Osteocyte (in vitro differentiated cells): ENCODE data around the gene MPG. TPM values are rescaled to one million over a fixed set of nuclear protein-coding genes. Genes with fewer than 3 reads are reported as not detected.
A peak's percentile ranks its signal among the peaks of the same experiment; 100 is the strongest.

Experiments used
- DNase-seq: peaks from one replicate; pipeline ENCODE4 v3.0.0; 2021; ENCODE audit warnings: mixed read lengths; ENCODE audit not compliant: unreplicated experiment; ENCODE audit errors: extremely low spot score
- H3K27ac Mint-ChIP-seq: one replicate; pipeline ENCODE4 v1.8.0; 2021; ENCODE audit warnings: mild to moderate bottlenecking, mixed read lengths; ENCODE audit not compliant: unreplicated experiment
- H3K27me3 Mint-ChIP-seq: one replicate; pipeline ENCODE4 v1.8.0; 2021; ENCODE audit warnings: mixed read lengths; ENCODE audit not compliant: unreplicated experiment
- H3K36me3 Mint-ChIP-seq: one replicate; pipeline ENCODE4 v1.8.0; 2021; ENCODE audit warnings: mixed read lengths; ENCODE audit not compliant: unreplicated experiment
- H3K4me1 Mint-ChIP-seq: one replicate; pipeline ENCODE4 v1.8.0; 2021; ENCODE audit warnings: mixed read lengths; ENCODE audit not compliant: unreplicated experiment
- H3K4me3 Mint-ChIP-seq: one replicate; pipeline ENCODE4 v1.8.0; 2021; ENCODE audit warnings: mild to moderate bottlenecking, moderate library complexity, mixed read lengths; ENCODE audit not compliant: unreplicated experiment
- H3K9me3 Mint-ChIP-seq: one replicate; pipeline ENCODE4 v1.8.0; 2021; ENCODE audit warnings: mixed read lengths; ENCODE audit not compliant: unreplicated experiment
- CTCF ChIP-seq: fragments of 200-600 bp; sonication (generic); IDR thresholded peaks from 2 replicates; pipeline ENCODE4 v1.5.0; 2021; ENCODE audit warnings: antibody characterized with exemption, mild to moderate bottlenecking, moderate library complexity
- total RNA-seq: library from RNA; stranded (reverse); gene quantifications from 2 replicates; pipeline ENCODE4 v1.2.1, GENCODE V29; 2021

The MPG gene
- total RNA-seq, 1 donor from 2014 or later: 71.6 TPM

- TF ChIP-seq CTCF: no peak
- peaks cover 18% of the 10 kb centered on the region for H3K4me1 Mint-ChIP-seq
Measured at GRCh38 chr16:53346-54236, 24.4 kb upstream of the MPG start, which contains the start of the genes POLR3K and SNRNP25. TSS of gene POLR3K (minus strand) at chr16:53608. CDS start at chr16:53586, 22 bp downstream. TSS of gene SNRNP25 (plus strand) at chr16:53828. CDS start at chr16:54017, 189 bp downstream.

GRCh38 chr16:54237-54581, 23.8 kb upstream of the MPG start:
- no peak for DNase-seq
- no peak for TF ChIP-seq CTCF
- Mint-ChIP-seq H3K36me3 (peaks cover 17% of the 10 kb centered on the region), H3K4me3 (peak overlapping the region; percentile 97), H3K27me3 (no peaks in the 10 kb centered on the region), H3K9me3 (no peaks in the 10 kb centered on the region), H3K4me1 (peaks cover 18% of the 10 kb centered on the region), H3K27ac (peak overlapping the region; percentile 14)

More at GRCh38 chr16:53346-54236, 24.4 kb upstream of the MPG start, which contains the start of the genes POLR3K and SNRNP25:
- Mint-ChIP-seq H3K36me3 (peaks cover 13% of the 10 kb centered on the region), H3K4me3 (peak within 1 kb of the TSS; percentile 97), H3K27me3 (no peaks in the 10 kb centered on the region), H3K9me3 (no peaks in the 10 kb centered on the region), H3K27ac (peak within 1 kb of the TSS; percentile 94)
- DNase-seq: peak; percentile 100

GRCh38 chr16:55571-56136, 22.4 kb upstream of the MPG start:
- no peak for TF ChIP-seq CTCF
- Mint-ChIP-seq H3K4me1 (peaks cover 18% of the 10 kb centered on the region), H3K9me3 (no peaks in the 10 kb centered on the region), H3K36me3 (peaks cover 22% of the 10 kb centered on the region), H3K4me3 (no peak overlapping the region), H3K27me3 (no peaks in the 10 kb centered on the region), H3K27ac (no peak overlapping the region)
- DNase-seq: no peak

GRCh38 chr16:56231-56927, 21.6 kb upstream of the MPG start:
- no peak for TF ChIP-seq CTCF
- Mint-ChIP-seq H3K36me3 (peaks cover 24% of the 10 kb centered on the region), H3K27ac (no peak overlapping the region), H3K9me3 (no peaks in the 10 kb centered on the region), H3K4me1 (peaks cover 13% of the 10 kb centered on the region), H3K27me3 (no peaks in the 10 kb centered on the region), H3K4me3 (no peak overlapping the region)
- DNase-seq: no peak
